Measurements from ENCODE around the gene PTPRK. TPM values are rescaled to one million over a fixed set of nuclear protein-coding genes. Genes with fewer than 3 reads are reported as not detected.

Gene PTPRK
- total and polyA plus RNA-seq, 2 of the 13 experiments (the other 11 are each of a cell fraction or from before 2014, with no cell fraction given) = 43.6 to 98.3 TPM

DNA sequence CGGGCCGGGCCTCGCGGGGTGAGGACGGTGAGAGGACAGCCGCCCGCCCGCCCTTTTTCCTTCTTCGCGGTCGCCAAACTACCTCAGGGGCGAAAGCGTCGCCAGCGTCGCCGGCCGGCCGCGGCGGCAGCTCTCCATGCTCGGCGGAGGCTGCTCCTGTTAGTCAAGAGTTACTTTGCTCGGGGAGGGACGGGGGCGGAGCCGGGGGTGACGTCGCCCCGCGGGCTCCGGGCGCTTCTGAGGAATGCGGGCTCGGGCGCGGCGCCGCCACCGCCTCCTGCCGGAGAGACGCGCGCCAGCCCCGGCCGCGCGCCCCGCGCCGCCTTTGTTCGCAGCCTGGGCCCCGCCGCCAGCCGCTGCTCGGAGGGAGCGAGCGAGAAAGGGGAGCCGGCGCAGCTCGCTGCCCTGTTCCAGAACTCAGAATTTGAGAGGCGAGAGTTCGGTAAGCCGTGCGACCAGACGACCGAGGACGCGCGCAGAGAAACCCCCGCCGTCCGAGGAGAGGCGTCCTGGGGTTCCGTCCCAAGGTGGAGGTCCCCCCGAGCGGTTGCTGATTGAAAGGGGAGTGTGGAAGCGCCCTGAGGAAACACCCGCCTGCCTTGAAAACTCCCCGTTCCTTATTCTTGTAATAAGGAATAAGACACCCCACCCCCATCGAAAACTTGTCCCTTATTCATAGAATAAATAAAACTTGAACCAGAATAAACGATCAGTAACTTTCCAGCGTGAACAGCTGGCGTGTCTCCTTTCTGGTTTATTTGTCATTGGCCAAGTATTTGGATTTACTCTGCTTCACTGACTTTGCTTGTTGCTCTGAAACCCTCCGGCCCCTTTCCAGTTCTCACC is at the start of gene PTPRK (continued):
- peak; percentile 54 for TF ChIP-seq MEIS2 (CRISPR knock-in tag; IDR thresholded peaks at IDR 0.05)
- peak; percentile 68; the same call in 1 of the 2 replicates for TF ChIP-seq RXRA (CRISPR knock-in tag; IDR thresholded peaks at IDR 0.05)
- TF ChIP-seq SALL1 (CRISPR knock-in tag; IDR thresholded peaks at IDR 0.05) = peak; percentile 86; the same call in 1 of the 2 replicates
- no peak for TF ChIP-seq FOXM1 (CRISPR knock-in tag; IDR thresholded peaks at IDR 0.05)
- TF ChIP-seq, protein P1, sequence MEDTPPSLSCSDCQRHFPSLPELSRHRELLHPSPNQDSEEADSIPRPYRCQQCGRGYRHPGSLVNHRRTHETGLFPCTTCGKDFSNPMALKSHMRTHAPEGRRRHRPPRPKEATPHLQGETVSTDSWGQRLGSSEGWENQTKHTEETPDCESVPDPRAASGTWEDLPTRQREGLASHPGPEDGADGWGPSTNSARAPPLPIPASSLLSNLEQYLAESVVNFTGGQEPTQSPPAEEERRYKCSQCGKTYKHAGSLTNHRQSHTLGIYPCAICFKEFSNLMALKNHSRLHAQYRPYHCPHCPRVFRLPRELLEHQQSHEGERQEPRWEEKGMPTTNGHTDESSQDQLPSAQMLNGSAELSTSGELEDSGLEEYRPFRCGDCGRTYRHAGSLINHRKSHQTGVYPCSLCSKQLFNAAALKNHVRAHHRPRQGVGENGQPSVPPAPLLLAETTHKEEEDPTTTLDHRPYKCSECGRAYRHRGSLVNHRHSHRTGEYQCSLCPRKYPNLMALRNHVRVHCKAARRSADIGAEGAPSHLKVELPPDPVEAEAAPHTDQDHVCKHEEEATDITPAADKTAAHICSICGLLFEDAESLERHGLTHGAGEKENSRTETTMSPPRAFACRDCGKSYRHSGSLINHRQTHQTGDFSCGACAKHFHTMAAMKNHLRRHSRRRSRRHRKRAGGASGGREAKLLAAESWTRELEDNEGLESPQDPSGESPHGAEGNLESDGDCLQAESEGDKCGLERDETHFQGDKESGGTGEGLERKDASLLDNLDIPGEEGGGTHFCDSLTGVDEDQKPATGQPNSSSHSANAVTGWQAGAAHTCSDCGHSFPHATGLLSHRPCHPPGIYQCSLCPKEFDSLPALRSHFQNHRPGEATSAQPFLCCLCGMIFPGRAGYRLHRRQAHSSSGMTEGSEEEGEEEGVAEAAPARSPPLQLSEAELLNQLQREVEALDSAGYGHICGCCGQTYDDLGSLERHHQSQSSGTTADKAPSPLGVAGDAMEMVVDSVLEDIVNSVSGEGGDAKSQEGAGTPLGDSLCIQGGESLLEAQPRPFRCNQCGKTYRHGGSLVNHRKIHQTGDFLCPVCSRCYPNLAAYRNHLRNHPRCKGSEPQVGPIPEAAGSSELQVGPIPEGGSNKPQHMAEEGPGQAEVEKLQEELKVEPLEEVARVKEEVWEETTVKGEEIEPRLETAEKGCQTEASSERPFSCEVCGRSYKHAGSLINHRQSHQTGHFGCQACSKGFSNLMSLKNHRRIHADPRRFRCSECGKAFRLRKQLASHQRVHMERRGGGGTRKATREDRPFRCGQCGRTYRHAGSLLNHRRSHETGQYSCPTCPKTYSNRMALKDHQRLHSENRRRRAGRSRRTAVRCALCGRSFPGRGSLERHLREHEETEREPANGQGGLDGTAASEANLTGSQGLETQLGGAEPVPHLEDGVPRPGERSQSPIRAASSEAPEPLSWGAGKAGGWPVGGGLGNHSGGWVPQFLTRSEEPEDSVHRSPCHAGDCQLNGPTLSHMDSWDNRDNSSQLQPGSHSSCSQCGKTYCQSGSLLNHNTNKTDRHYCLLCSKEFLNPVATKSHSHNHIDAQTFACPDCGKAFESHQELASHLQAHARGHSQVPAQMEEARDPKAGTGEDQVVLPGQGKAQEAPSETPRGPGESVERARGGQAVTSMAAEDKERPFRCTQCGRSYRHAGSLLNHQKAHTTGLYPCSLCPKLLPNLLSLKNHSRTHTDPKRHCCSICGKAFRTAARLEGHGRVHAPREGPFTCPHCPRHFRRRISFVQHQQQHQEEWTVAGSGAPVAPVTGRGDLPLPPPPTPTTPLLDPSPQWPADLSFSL (CRISPR knock-in tag; IDR thresholded peaks at IDR 0.05) = no peak
- no peak for TF ChIP-seq ZNF432 (CRISPR knock-in tag; IDR thresholded peaks at IDR 0.05; ENCODE audit: borderline replicate concordance)
- TF ChIP-seq ZNF138 (CRISPR knock-in tag; IDR thresholded peaks at IDR 0.05; ENCODE audit: low read depth) = no peak
- no peak for TF ChIP-seq NFIB (CRISPR knock-in tag; IDR thresholded peaks at IDR 0.05; ENCODE audit: borderline replicate concordance)
- no peak; the same call in 1 of the 2 replicates for TF ChIP-seq NFKB2 (CRISPR knock-in tag; IDR thresholded peaks at IDR 0.05; ENCODE audit: borderline replicate concordance)
- no peak for TF ChIP-seq RFX3 (CRISPR knock-in tag; IDR thresholded peaks at IDR 0.05)
- TF ChIP-seq ZNF619 (CRISPR knock-in tag; IDR thresholded peaks at IDR 0.05) = no peak
- TF ChIP-seq DR1 (CRISPR knock-in tag; IDR thresholded peaks at IDR 0.05) = peak; percentile 45; the same call in 1 of the 2 replicates
- TF ChIP-seq, protein P2, sequence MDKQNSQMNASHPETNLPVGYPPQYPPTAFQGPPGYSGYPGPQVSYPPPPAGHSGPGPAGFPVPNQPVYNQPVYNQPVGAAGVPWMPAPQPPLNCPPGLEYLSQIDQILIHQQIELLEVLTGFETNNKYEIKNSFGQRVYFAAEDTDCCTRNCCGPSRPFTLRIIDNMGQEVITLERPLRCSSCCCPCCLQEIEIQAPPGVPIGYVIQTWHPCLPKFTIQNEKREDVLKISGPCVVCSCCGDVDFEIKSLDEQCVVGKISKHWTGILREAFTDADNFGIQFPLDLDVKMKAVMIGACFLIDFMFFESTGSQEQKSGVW (CRISPR knock-in tag; IDR thresholded peaks at IDR 0.05; ENCODE audit: borderline replicate concordance) = no peak
- TF ChIP-seq, protein P3, sequence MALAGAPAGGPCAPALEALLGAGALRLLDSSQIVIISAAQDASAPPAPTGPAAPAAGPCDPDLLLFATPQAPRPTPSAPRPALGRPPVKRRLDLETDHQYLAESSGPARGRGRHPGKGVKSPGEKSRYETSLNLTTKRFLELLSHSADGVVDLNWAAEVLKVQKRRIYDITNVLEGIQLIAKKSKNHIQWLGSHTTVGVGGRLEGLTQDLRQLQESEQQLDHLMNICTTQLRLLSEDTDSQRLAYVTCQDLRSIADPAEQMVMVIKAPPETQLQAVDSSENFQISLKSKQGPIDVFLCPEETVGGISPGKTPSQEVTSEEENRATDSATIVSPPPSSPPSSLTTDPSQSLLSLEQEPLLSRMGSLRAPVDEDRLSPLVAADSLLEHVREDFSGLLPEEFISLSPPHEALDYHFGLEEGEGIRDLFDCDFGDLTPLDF (CRISPR knock-in tag; IDR thresholded peaks at IDR 0.05) = peak; percentile 48; the same call in 1 of the 2 replicates
- TF ChIP-seq ZFAT (CRISPR knock-in tag; conservative IDR thresholded peaks at IDR 0.05) = no peak
- TF ChIP-seq, protein P4, sequence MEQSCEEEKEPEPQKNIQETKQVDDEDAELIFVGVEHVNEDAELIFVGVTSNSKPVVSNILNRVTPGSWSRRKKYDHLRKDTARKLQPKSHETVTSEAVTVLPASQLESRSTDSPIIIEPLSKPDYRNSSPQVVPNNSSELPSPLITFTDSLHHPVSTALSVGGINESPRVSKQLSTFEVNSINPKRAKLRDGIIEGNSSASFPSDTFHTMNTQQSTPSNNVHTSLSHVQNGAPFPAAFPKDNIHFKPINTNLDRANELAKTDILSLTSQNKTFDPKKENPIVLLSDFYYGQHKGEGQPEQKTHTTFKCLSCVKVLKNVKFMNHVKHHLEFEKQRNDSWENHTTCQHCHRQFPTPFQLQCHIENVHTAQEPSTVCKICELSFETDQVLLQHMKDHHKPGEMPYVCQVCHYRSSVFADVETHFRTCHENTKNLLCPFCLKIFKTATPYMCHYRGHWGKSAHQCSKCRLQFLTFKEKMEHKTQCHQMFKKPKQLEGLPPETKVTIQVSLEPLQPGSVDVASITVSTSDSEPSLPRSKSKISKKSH (CRISPR knock-in tag; IDR thresholded peaks at IDR 0.05; ENCODE audit: borderline replicate concordance) = no peak; the same call in 1 of the 2 replicates
- peak; percentile 79 for TF ChIP-seq CREB1 (IDR thresholded peaks at IDR 0.05)
- peak; percentile 69 for TF ChIP-seq CREB1 (CRISPR knock-in tag; IDR thresholded peaks at IDR 0.05)
- peak; percentile 76; the same call in 1 of the 2 replicates for TF ChIP-seq ZSCAN21 (CRISPR knock-in tag; IDR thresholded peaks at IDR 0.05; ENCODE audit: borderline replicate concordance)
- TF ChIP-seq ZNF547 (CRISPR knock-in tag; IDR thresholded peaks at IDR 0.05) = peak; percentile 89

Data from HepG2 (cell line).